ENCODE data around the gene CYFIP1.

CYFIP1 gene

GRCh38 chr15:22918056-22918455, 62.1 kb downstream of the CYFIP1 start:
- WGBS (ENCODE audit: insufficient coverage, insufficient read length), result no CpG with 5 or more reads among the region's 9 CpGs
- no peak overlapping the region for H3K27ac ChIP-seq (ENCODE audit: low read length)
- no peak overlapping the region for H3K4me3 ChIP-seq (ENCODE audit: low read length)
- no peaks in the 10 kb centered on the region for H3K27me3 ChIP-seq (ENCODE audit: control insufficient read depth, insufficient read depth, low read length)
- no peak for DNase-seq (ENCODE audit: low read depth, low spot score)
- H3K4me1 ChIP-seq (ENCODE audit: control insufficient read depth, insufficient read depth, low read length), result no peaks in the 10 kb centered on the region
- H3K36me3 ChIP-seq (ENCODE audit: control insufficient read depth, insufficient read depth, low read length), result peaks cover 2% of the 10 kb centered on the region; the same call in 1 of the 2 replicates
- H3K9me3 ChIP-seq (ENCODE audit: control insufficient read depth, insufficient read depth, low read length), result no peaks in the 10 kb centered on the region

GRCh38 chr15:22917556-22917955, 62.6 kb downstream of the CYFIP1 start:
- H3K9me3 ChIP-seq (ENCODE audit: control insufficient read depth, insufficient read depth, low read length), result no peaks in the 10 kb centered on the region
- H3K27ac ChIP-seq (ENCODE audit: low read length), result no peak overlapping the region
- no peaks in the 10 kb centered on the region for H3K27me3 ChIP-seq (ENCODE audit: control insufficient read depth, insufficient read depth, low read length)
- H3K4me3 ChIP-seq (ENCODE audit: low read length), result no peak overlapping the region
- no peaks in the 10 kb centered on the region for H3K4me1 ChIP-seq (ENCODE audit: control insufficient read depth, insufficient read depth, low read length)
- no CpG with 5 or more reads among the region's 18 CpGs for WGBS (ENCODE audit: insufficient coverage, insufficient read length)
- no peak for DNase-seq (ENCODE audit: low read depth, low spot score)
- peaks cover 2% of the 10 kb centered on the region; the same call in 1 of the 2 replicates for H3K36me3 ChIP-seq (ENCODE audit: control insufficient read depth, insufficient read depth, low read length)

- Histone ChIP-seq H3K4me3 (ENCODE audit: low read length) (no peak overlapping the region), H3K27ac (ENCODE audit: low read length) (no peak overlapping the region), H3K27me3 (ENCODE audit: control insufficient read depth, insufficient read depth, low read length) (no peaks in the 10 kb centered on the region), H3K36me3 (ENCODE audit: control insufficient read depth, insufficient read depth, low read length) (peaks cover 2% of the 10 kb centered on the region; the same call in 1 of the 2 replicates), H3K4me1 (ENCODE audit: control insufficient read depth, insufficient read depth, low read length) (no peaks in the 10 kb centered on the region), H3K9me3 (ENCODE audit: control insufficient read depth, insufficient read depth, low read length) (no peaks in the 10 kb centered on the region)
- DNase-seq (ENCODE audit: low read depth, low spot score), result no peak
- no CpG with 5 or more reads among the region's 36 CpGs for WGBS (ENCODE audit: insufficient coverage, insufficient read length)
Measured at GRCh38 chr15:22916606-22917350, 63.4 kb downstream of the CYFIP1 start.

GRCh38 chr15:22915866-22916515, 64.2 kb downstream of the CYFIP1 start:
- Histone ChIP-seq H3K36me3 (ENCODE audit: control insufficient read depth, insufficient read depth, low read length) (peaks cover 2% of the 10 kb centered on the region; the same call in 1 of the 2 replicates), H3K4me1 (ENCODE audit: control insufficient read depth, insufficient read depth, low read length) (no peaks in the 10 kb centered on the region), H3K9me3 (ENCODE audit: control insufficient read depth, insufficient read depth, low read length) (no peaks in the 10 kb centered on the region), H3K27ac (ENCODE audit: low read length) (no peak overlapping the region), H3K27me3 (ENCODE audit: control insufficient read depth, insufficient read depth, low read length) (no peaks in the 10 kb centered on the region), H3K4me3 (ENCODE audit: low read length) (no peak overlapping the region; the same call in 1 of the 2 replicates)
- DNase-seq (ENCODE audit: low read depth, low spot score), result no peak
- no CpG with 5 or more reads among the region's 25 CpGs for WGBS (ENCODE audit: insufficient coverage, insufficient read length)

GRCh38 chr15:22913646-22914380, 66.4 kb downstream of the CYFIP1 start:
- H3K4me3 ChIP-seq (ENCODE audit: low read length), result no peak overlapping the region
- H3K36me3 ChIP-seq (ENCODE audit: control insufficient read depth, insufficient read depth, low read length), result peaks cover 2% of the 10 kb centered on the region; the same call in 1 of the 2 replicates
- H3K27ac ChIP-seq (ENCODE audit: low read length), result no peak overlapping the region
- no CpG with 5 or more reads among the region's 13 CpGs for WGBS (ENCODE audit: insufficient coverage, insufficient read length)
- H3K9me3 ChIP-seq (ENCODE audit: control insufficient read depth, insufficient read depth, low read length), result no peaks in the 10 kb centered on the region
- DNase-seq (ENCODE audit: low read depth, low spot score), result no peak
- H3K27me3 ChIP-seq (ENCODE audit: control insufficient read depth, insufficient read depth, low read length), result no peaks in the 10 kb centered on the region
- no peaks in the 10 kb centered on the region for H3K4me1 ChIP-seq (ENCODE audit: control insufficient read depth, insufficient read depth, low read length)

- WGBS (ENCODE audit: insufficient coverage, insufficient read length), result no CpG with 5 or more reads among the region's 12 CpGs
- Histone ChIP-seq H3K4me1 (ENCODE audit: control insufficient read depth, insufficient read depth, low read length) (no peaks in the 10 kb centered on the region), H3K27ac (ENCODE audit: low read length) (no peak overlapping the region), H3K36me3 (ENCODE audit: control insufficient read depth, insufficient read depth, low read length) (peaks cover 2% of the 10 kb centered on the region; the same call in 1 of the 2 replicates), H3K27me3 (ENCODE audit: control insufficient read depth, insufficient read depth, low read length) (no peaks in the 10 kb centered on the region), H3K9me3 (ENCODE audit: control insufficient read depth, insufficient read depth, low read length) (no peaks in the 10 kb centered on the region), H3K4me3 (ENCODE audit: low read length) (no peak overlapping the region)
- DNase-seq (ENCODE audit: low read depth, low spot score), result no peak
Measured at GRCh38 chr15:22912256-22912655, 67.9 kb downstream of the CYFIP1 start.

- no peaks in the 10 kb centered on the region for H3K27me3 ChIP-seq (ENCODE audit: control insufficient read depth, insufficient read depth, low read length)
- H3K4me3 ChIP-seq (ENCODE audit: low read length), result no peak overlapping the region; the same call in 1 of the 2 replicates
- no peak for DNase-seq (ENCODE audit: low read depth, low spot score)
- no peaks in the 10 kb centered on the region for H3K9me3 ChIP-seq (ENCODE audit: control insufficient read depth, insufficient read depth, low read length)
- H3K36me3 ChIP-seq (ENCODE audit: control insufficient read depth, insufficient read depth, low read length), result peaks cover 2% of the 10 kb centered on the region; the same call in 1 of the 2 replicates
- no peak overlapping the region for H3K27ac ChIP-seq (ENCODE audit: low read length)
- no CpG with 5 or more reads among the region's 8 CpGs for WGBS (ENCODE audit: insufficient coverage, insufficient read length)
- H3K4me1 ChIP-seq (ENCODE audit: control insufficient read depth, insufficient read depth, low read length), result no peaks in the 10 kb centered on the region
Measured at GRCh38 chr15:22911306-22911705, 68.9 kb downstream of the CYFIP1 start.

GRCh38 chr15:22908830-22909229, 71.3 kb downstream of the CYFIP1 start:
- DNase-seq (ENCODE audit: low read depth, low spot score), result no peak
- Histone ChIP-seq H3K27ac (ENCODE audit: low read length) (no peak overlapping the region), H3K4me1 (ENCODE audit: control insufficient read depth, insufficient read depth, low read length) (no peaks in the 10 kb centered on the region), H3K27me3 (ENCODE audit: control insufficient read depth, insufficient read depth, low read length) (no peaks in the 10 kb centered on the region), H3K9me3 (ENCODE audit: control insufficient read depth, insufficient read depth, low read length) (no peaks in the 10 kb centered on the region), H3K36me3 (ENCODE audit: control insufficient read depth, insufficient read depth, low read length) (no peaks in the 10 kb centered on the region; the same call in none of the 2 replicates), H3K4me3 (ENCODE audit: low read length) (no peak overlapping the region)
- no CpG with 5 or more reads among the region's 9 CpGs for WGBS (ENCODE audit: insufficient coverage, insufficient read length)

- Histone ChIP-seq H3K36me3 (ENCODE audit: control insufficient read depth, insufficient read depth, low read length) (peaks cover 3% of the 10 kb centered on the region), H3K4me3 (ENCODE audit: low read length) (no peak overlapping the region), H3K4me1 (ENCODE audit: control insufficient read depth, insufficient read depth, low read length) (no peaks in the 10 kb centered on the region), H3K9me3 (ENCODE audit: control insufficient read depth, insufficient read depth, low read length) (no peaks in the 10 kb centered on the region), H3K27me3 (ENCODE audit: control insufficient read depth, insufficient read depth, low read length) (no peaks in the 10 kb centered on the region), H3K27ac (ENCODE audit: low read length) (no peak overlapping the region)
- WGBS (ENCODE audit: insufficient coverage, insufficient read length), result no CpG with 5 or more reads among the region's 16 CpGs
- DNase-seq (ENCODE audit: low read depth, low spot score), result no peak
Measured at GRCh38 chr15:22907161-22907950, 72.8 kb downstream of the CYFIP1 start.

GRCh38 chr15:22904736-22905135, 75.4 kb downstream of the CYFIP1 start:
- Histone ChIP-seq H3K36me3 (ENCODE audit: control insufficient read depth, insufficient read depth, low read length) (peaks cover 3% of the 10 kb centered on the region), H3K27ac (ENCODE audit: low read length) (no peak overlapping the region), H3K9me3 (ENCODE audit: control insufficient read depth, insufficient read depth, low read length) (no peaks in the 10 kb centered on the region), H3K4me3 (ENCODE audit: low read length) (no peak overlapping the region), H3K27me3 (ENCODE audit: control insufficient read depth, insufficient read depth, low read length) (no peaks in the 10 kb centered on the region), H3K4me1 (ENCODE audit: control insufficient read depth, insufficient read depth, low read length) (no peaks in the 10 kb centered on the region)
- no peak for DNase-seq (ENCODE audit: low read depth, low spot score)
- WGBS (ENCODE audit: insufficient coverage, insufficient read length), result no CpG with 5 or more reads among the region's 11 CpGs
